ENCODE measurements around the gene MMP21. TPM values are rescaled to one million over a fixed set of nuclear protein-coding genes. Genes with fewer than 3 reads are reported as not detected.

MMP21 gene
- total RNA-seq = under 0.01 TPM in 1 of 2 replicates, not detected in the other

GRCh38 chr10:125775491-125776106, at the start of gene MMP21:
MMP21 (minus strand) TSS chr10:125775821; CDS start chr10:125775821, 0 bp downstream.

GRCh38 chr10:125822878-125823662, 47.4 kb upstream of the MMP21 start, which contains the start of the genes BCCIP and UROS:
BCCIP (plus strand) TSS chr10:125823546; CDS start chr10:125823558, 12 bp downstream.
UROS (minus strand) TSS chr10:125823258; CDS start chr10:125816499, 6,759 bp downstream.

GRCh38 chr10:125719173-125720001, 56.2 kb downstream of the MMP21 start, which contains the start of gene EDRF1:
EDRF1 (plus strand) TSS chr10:125719709; CDS start chr10:125719808, 99 bp downstream.

Other genes starting within 250 kb of the MMP21 start
- gene TEX36, start 92.7 kb downstream of the MMP21 start, total RNA-seq = not detected in 2 replicates
- 26.0 and 26.7 TPM in 2 replicates for gene EDRF1, start 56.1 kb downstream of the MMP21 start, total RNA-seq
- 60.9 and 69.7 TPM in 2 replicates for gene UROS, start 47.4 kb upstream of the MMP21 start, total RNA-seq
- gene BCCIP, start 47.7 kb upstream of the MMP21 start, total RNA-seq = 52.5 and 78.0 TPM in 2 replicates
- gene DHX32, start 105.5 kb upstream of the MMP21 start, total RNA-seq = 44.0 and 45.6 TPM in 2 replicates
- 2.2 and 3.7 TPM in 2 replicates for gene FANK1, start 120.7 kb upstream of the MMP21 start, total RNA-seq

All from uterine smooth muscle cell (primary cell).